Psoas muscle (tissue), 8 donors: ENCODE measurements around the gene GLI1. TPM values are rescaled to one million over a fixed set of nuclear protein-coding genes. Genes with fewer than 3 reads are reported as not detected.

Experiments
- ATAC-seq, 4 donors: fragments of 200-7000 bp; cut with Tn5 transposase; one replicate each; pipeline ENCODE4 v1.9.1; 2020; ENCODE audit warnings: moderate library complexity in 3 of 4, mild to moderate bottlenecking in 2 of 4
- DNase-seq, 2 donors: peaks; one replicate each; pipeline ENCODE4 v3.0.0-alpha.2; 2020
- H3K27ac ChIP-seq: fragments of 200-600 bp; one replicate; pipeline ENCODE4 v1.8.0; 2022
- H3K27me3 ChIP-seq, 3 donors: fragments of 200-600 bp in 1 of 3; one replicate each; pipeline versions ENCODE4 v1.6.1 to v1.8.0; 2013 to 2022; ENCODE audit warnings: low read length in 2 of 3, mild to moderate bottlenecking in 2 of 3, moderate library complexity in 1 of 3; ENCODE audit not compliant: insufficient read depth in 3 of 3
- H3K36me3 ChIP-seq, 2 donors: fragments of 200-600 bp in 1 of 2; one replicate each; pipeline versions ENCODE4 v1.6.1 to v1.8.0; 2013 to 2022; ENCODE audit warnings: low read depth in 1 of 2, mild to moderate bottlenecking in 1 of 2, moderate library complexity in 1 of 2; ENCODE audit not compliant: insufficient read depth in 1 of 2
- H3K4me1 ChIP-seq: fragments of 200-600 bp; one replicate; pipeline ENCODE4 v1.8.0; 2022
- H3K4me3 ChIP-seq: fragments of 200-600 bp; one replicate; pipeline ENCODE4 v1.8.0; 2022; ENCODE audit warnings: mild to moderate bottlenecking
- H3K9me3 ChIP-seq: fragments of 200-600 bp; one replicate; pipeline ENCODE4 v1.8.0; 2022
- CTCF ChIP-seq: fragments of 200-600 bp; IDR thresholded peaks from one replicate; pipeline ENCODE4 v1.8.0; 2022; ENCODE audit warnings: antibody characterized with exemption
- WGBS, 3 donors: extraction: QIAGEN DNeasy Blood & Tissue Kit; methylation state at CpG; one replicate each; pipeline versions ENCODE4 v1.1.6 to v1.1.7; 2013; 5-methylcytosine and 5-hydroxymethylcytosine counted together
- intact Hi-C, 2 donors: fragments of 100-400 bp; cut with DNase I; formaldehyde crosslinking; loops; one replicate each; pipeline versions ENCODE4 v1.11.0 to v1.14.2; 2022
- polyA plus RNA-seq, 3 donors: library from polyadenylated mRNA; stranded (reverse); fragments of 200-250 nt; gene quantifications; one replicate each; pipeline ENCODE4 v1.2.3, GENCODE V29; 2013
- total RNA-seq, 4 donors: library from RNA; stranded (reverse); fragmentation: NEBNext Ultra II Directional in 2 of 4; extraction: Animal tissue kit (Norgen Biotek cat#: 25700) in 2 of 4; gene quantifications; one replicate each; pipeline versions ENCODE4 v1.2.1 to v1.2.4, GENCODE V29; 2021 to 2023
- donor health status: healthy with polysubstance abuse.
- donor health status: DM: no; HTN: no; CAD: no; lungs with moderate emphysema.
- donor health status: Bipolar disorder and iron deficiency.
- donor health status: healthy.
- donor health status: DM: yes; HTN: yes; CAD: no.
- donor health status: DM: no; HTN: no; CAD: no.
- donor health status: DM: no; HTN: no; CAD: no.
- donor health status: DM: yes; HTN: yes; CAD: no.

Gene GLI1
- total and polyA plus RNA-seq, 7 donors: 0.07 to 0.86 (median 0.29) TPM; not detected in 1

- TF ChIP-seq CTCF: no peak
- Histone ChIP-seq H3K36me3 (no peaks in the 10 kb centered on the region), H3K4me1 (peaks cover 20% of the 10 kb centered on the region), H3K4me3 (no peak overlapping the region), H3K27me3 (peaks cover 0 to 9% (median 6%) of the 10 kb centered on the region in 3 donors), H3K9me3 (no peaks in the 10 kb centered on the region), H3K27ac (no peak overlapping the region)
- WGBS, 3 donors: 79 to 84% (median 82%) methylated on average over 6 of the region's 6 CpGs
- intact Hi-C loops: loop anchor here (2.0 to 10.0 kb wide), 3 partner anchors 160 to 252 kb away; partner anchors contain the start of gene NXPH4 (in 1 of the 2)
- ATAC-seq (no peak), DNase-seq (no peak)
These were observed 5.6 kb downstream of the GLI1 start for GRCh38 chr12:57465030-57465746.

GRCh38 chr12:57465747-57466505, 6.3 kb downstream of the GLI1 start:
- DNase-seq: peak in 1 of 2 donors; percentile 42
- WGBS, 3 donors: 70 to 74% (median 71%) methylated on average over 14 of the region's 14 CpGs
- Histone ChIP-seq H3K27ac (no peak overlapping the region), H3K4me1 (peaks cover 18% of the 10 kb centered on the region), H3K4me3 (no peak overlapping the region), H3K9me3 (no peaks in the 10 kb centered on the region), H3K36me3 (no peaks in the 10 kb centered on the region), H3K27me3 (peaks cover 0 to 14% (median 4%) of the 10 kb centered on the region in 3 donors)
- no peak for ATAC-seq
- intact Hi-C loops: loop anchor here (2.0 to 10.0 kb wide), 3 partner anchors 159 to 253 kb away; partner anchors contain the start of gene NXPH4 (in 1 of the 2)
- no peak for TF ChIP-seq CTCF

GRCh38 chr12:57467212-57467874, 7.8 kb downstream of the GLI1 start:
- H3K27ac ChIP-seq: no peak overlapping the region
- DNase-seq (no peak), ATAC-seq (no peak)
- H3K9me3 ChIP-seq: no peaks in the 10 kb centered on the region
- WGBS, 3 donors: 90 to 93% (median 91%) methylated on average over 12 of the region's 12 CpGs
- H3K36me3 ChIP-seq: no peaks in the 10 kb centered on the region
- H3K4me3 ChIP-seq: no peak overlapping the region
- H3K27me3 ChIP-seq: peaks cover 0 to 16% (median 0%) of the 10 kb centered on the region in 3 donors
- H3K4me1 ChIP-seq: peaks cover 4% of the 10 kb centered on the region
- intact Hi-C loops: loop anchor here in 1 of 2 donors (10.0 kb wide), 2 partner anchors 157 to 253 kb away; partner anchors contain the start of gene NXPH4
- TF ChIP-seq CTCF: no peak

- Histone ChIP-seq H3K36me3 (no peaks in the 10 kb centered on the region), H3K4me3 (no peak overlapping the region), H3K27ac (no peak overlapping the region), H3K27me3 (peaks cover 0 to 22% (median 0%) of the 10 kb centered on the region in 3 donors), H3K9me3 (no peaks in the 10 kb centered on the region), H3K4me1 (peaks cover under 1% of the 10 kb centered on the region)
- no peak for DNase-seq
- WGBS, 3 donors: 81 to 87% (median 82%) methylated on average over 11 of the region's 11 CpGs
- no peak for ATAC-seq
- no peak for TF ChIP-seq CTCF
- intact Hi-C loops: loop anchor here in 1 of 2 donors (10.0 kb wide), 2 partner anchors 157 to 253 kb away; partner anchors contain the start of gene NXPH4
These were observed 8.3 kb downstream of the GLI1 start for GRCh38 chr12:57467915-57468314.
